ENCODE measurements around the gene PTGDR2.

Gene PTGDR2

GRCh38 chr11:60872961-60873524 lies 17.3 kb upstream of the PTGDR2 start:
- no peak overlapping the region for H3K4me2 ChIP-seq (ENCODE audit: low read length)
- no peaks in the 10 kb centered on the region for H3K27me3 ChIP-seq (ENCODE audit: control insufficient read depth, insufficient read depth, low read length)
- no peak overlapping the region for H3K9ac ChIP-seq (ENCODE audit: low read depth, low read length)
- H3K9me3 ChIP-seq (replicated peaks; ENCODE audit: low read length): no peaks in the 10 kb centered on the region
- H3K4me1 ChIP-seq (ENCODE audit: control insufficient read depth, insufficient read depth, low read length): peaks cover 19% of the 10 kb centered on the region
- H3K36me3 ChIP-seq (ENCODE audit: insufficient read depth, low read length): no peaks in the 10 kb centered on the region
- no peak overlapping the region for H3K4me3 ChIP-seq (ENCODE audit: low read length)

- H3K4me2 ChIP-seq (ENCODE audit: low read length): no peak overlapping the region
- no peak overlapping the region for H3K4me3 ChIP-seq (ENCODE audit: low read length)
- no peaks in the 10 kb centered on the region for H3K36me3 ChIP-seq (ENCODE audit: insufficient read depth, low read length)
- no peaks in the 10 kb centered on the region for H3K9me3 ChIP-seq (replicated peaks; ENCODE audit: low read length)
- H3K27me3 ChIP-seq (ENCODE audit: control insufficient read depth, insufficient read depth, low read length): no peaks in the 10 kb centered on the region
- peaks cover 19% of the 10 kb centered on the region for H3K4me1 ChIP-seq (ENCODE audit: control insufficient read depth, insufficient read depth, low read length)
- H3K9ac ChIP-seq (ENCODE audit: low read depth, low read length): no peak overlapping the region
Observed at GRCh38 chr11:60872124-60872960, 16.6 kb upstream of the PTGDR2 start.

DNA sequence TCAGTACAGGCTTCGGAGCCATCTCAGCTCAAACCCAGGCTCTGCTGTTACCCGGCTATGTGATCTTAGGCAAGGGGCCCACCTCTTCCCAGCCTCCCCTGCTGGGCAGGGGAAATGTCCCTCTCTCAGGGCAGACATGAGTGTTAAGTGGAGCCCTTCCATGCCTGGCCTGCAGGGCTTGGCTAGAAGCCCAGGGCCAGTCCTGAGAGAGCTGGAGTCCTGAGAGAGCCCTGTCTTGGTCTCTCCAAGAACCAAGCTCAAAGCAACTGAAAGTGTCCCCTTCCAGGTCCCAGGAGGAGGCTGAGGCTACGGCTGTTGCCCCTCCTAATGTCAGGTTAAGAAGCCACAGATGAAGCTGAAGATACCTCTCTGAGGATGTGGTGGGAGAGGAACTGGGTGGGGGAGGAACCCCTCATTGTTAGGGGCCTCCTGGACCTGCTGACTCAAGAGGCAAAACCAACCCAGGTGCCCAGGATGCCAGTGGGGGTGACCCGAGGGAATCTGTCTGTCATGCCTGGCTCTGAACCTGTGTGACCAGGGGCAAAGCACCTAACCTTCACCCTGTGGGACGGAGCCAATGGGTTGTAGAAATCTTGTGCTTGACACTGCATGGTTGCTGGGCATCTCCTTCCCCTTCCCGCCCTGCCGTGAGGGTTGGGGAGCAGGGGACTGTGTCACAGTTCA lies 15.8 kb upstream of the PTGDR2 start:
- H3K9me3 ChIP-seq (replicated peaks; ENCODE audit: low read length): no peaks in the 10 kb centered on the region
- H3K9ac ChIP-seq (ENCODE audit: low read depth, low read length): no peak overlapping the region
- peaks cover 25% of the 10 kb centered on the region for H3K4me1 ChIP-seq (ENCODE audit: control insufficient read depth, insufficient read depth, low read length)

DNA sequence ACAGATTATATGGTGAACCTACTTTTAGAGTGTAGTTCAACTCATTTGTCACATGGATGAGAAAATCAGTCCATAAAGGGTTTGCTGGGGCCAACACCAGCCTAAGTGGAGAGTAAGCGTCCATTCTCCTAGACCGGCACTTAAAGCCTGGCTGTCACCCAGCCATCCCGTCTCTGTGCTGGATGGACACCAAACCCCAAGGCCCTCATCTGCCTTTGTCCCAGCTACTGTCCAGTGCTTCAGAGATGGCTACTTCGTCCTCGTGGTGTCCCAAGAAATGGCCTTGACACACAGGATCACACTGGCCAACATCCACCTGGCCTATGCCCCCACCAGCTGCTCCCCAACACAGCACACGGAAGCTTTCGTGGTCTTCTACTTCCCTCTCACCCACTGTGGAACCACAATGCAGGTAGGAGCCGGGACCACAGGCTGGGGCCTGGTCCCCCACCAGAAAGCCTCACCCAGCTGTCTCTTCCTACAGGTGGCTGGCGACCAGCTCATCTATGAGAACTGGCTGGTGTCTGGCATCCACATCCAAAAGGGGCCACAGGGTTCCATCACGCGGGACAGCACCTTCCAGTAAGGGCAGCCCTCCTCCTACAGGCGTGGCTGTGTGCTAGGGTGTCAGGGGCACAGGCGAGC lies 15.1 kb upstream of the PTGDR2 start:
- H3K9me3 ChIP-seq (replicated peaks; ENCODE audit: low read length): no peaks in the 10 kb centered on the region
- no peak overlapping the region for H3K4me2 ChIP-seq (ENCODE audit: low read length)
- no peak overlapping the region for H3K4me3 ChIP-seq (ENCODE audit: low read length)
- H3K9ac ChIP-seq (ENCODE audit: low read depth, low read length): no peak overlapping the region
- H3K4me1 ChIP-seq (ENCODE audit: control insufficient read depth, insufficient read depth, low read length): peaks cover 25% of the 10 kb centered on the region
- no peaks in the 10 kb centered on the region for H3K27me3 ChIP-seq (ENCODE audit: control insufficient read depth, insufficient read depth, low read length)
- H3K36me3 ChIP-seq (ENCODE audit: insufficient read depth, low read length): no peaks in the 10 kb centered on the region

More for the DNA sequence above, 15.8 kb upstream of the PTGDR2 start:
- no peak overlapping the region for H3K4me2 ChIP-seq (ENCODE audit: low read length)
- no peaks in the 10 kb centered on the region for H3K27me3 ChIP-seq (ENCODE audit: control insufficient read depth, insufficient read depth, low read length)
- H3K36me3 ChIP-seq (ENCODE audit: insufficient read depth, low read length): no peaks in the 10 kb centered on the region
- no peak overlapping the region for H3K4me3 ChIP-seq (ENCODE audit: low read length)

- H3K4me3 ChIP-seq (ENCODE audit: low read length): no peak overlapping the region
- peaks cover 25% of the 10 kb centered on the region for H3K4me1 ChIP-seq (ENCODE audit: control insufficient read depth, insufficient read depth, low read length)
- no peaks in the 10 kb centered on the region for H3K27me3 ChIP-seq (ENCODE audit: control insufficient read depth, insufficient read depth, low read length)
Observed at GRCh38 chr11:60870276-60870675, 14.5 kb upstream of the PTGDR2 start.

GRCh38 chr11:60869451-60869825 lies 13.7 kb upstream of the PTGDR2 start:
- Histone ChIP-seq H3K4me2 (ENCODE audit: low read length) (no peak overlapping the region), H3K27me3 (ENCODE audit: control insufficient read depth, insufficient read depth, low read length) (peaks cover 3% of the 10 kb centered on the region), H3K9ac (ENCODE audit: low read depth, low read length) (no peak overlapping the region), H3K4me1 (ENCODE audit: control insufficient read depth, insufficient read depth, low read length) (peaks cover 25% of the 10 kb centered on the region), H3K9me3 (replicated peaks; ENCODE audit: low read length) (no peaks in the 10 kb centered on the region), H3K36me3 (ENCODE audit: insufficient read depth, low read length) (no peaks in the 10 kb centered on the region), H3K4me3 (ENCODE audit: low read length) (no peak overlapping the region)

More at GRCh38 chr11:60870276-60870675, 14.5 kb upstream of the PTGDR2 start:
- no peak overlapping the region for H3K4me2 ChIP-seq (ENCODE audit: low read length)
- no peak overlapping the region for H3K9ac ChIP-seq (ENCODE audit: low read depth, low read length)
- H3K36me3 ChIP-seq (ENCODE audit: insufficient read depth, low read length): no peaks in the 10 kb centered on the region
- H3K9me3 ChIP-seq (replicated peaks; ENCODE audit: low read length): no peaks in the 10 kb centered on the region

DNA sequence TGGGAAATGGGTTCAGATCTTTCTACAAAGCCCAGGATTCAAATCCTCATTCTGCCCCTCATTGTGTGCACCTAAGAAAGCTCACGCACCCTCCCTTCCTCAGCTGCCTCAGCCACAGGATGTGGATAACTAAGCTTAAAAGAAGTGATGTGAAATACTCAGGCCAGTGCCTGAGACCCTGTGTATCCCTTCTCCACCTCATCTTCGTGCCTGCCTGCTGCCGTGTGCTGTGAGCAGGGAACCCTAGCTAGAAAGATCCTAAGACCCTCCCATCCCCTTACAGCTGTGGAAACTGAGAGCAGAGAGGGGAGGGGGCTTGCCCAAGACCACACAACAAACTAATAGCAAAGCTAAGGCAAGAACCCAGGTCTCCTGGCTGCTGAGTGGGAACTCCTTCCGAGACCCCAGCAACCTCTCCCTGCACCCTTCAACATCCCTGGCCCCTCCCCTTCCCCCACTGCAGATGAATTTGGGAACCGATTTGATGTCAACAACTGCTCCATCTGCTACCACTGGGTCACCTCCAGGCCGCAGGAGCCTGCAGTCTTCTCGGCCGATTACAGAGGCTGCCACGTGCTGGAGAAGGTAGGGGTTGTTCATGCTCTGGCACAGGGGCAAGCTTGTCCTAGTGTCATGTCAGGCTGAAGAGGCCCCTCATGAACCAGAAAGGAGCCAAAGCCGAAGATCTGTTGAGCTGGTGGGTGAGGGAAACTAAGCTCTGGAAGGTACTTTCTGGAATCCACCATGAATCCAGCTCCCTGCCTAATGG lies 13.1 kb upstream of the PTGDR2 start:
- no peak overlapping the region for H3K4me2 ChIP-seq (ENCODE audit: low read length)
- peaks cover 25% of the 10 kb centered on the region for H3K4me1 ChIP-seq (ENCODE audit: control insufficient read depth, insufficient read depth, low read length)
- no peak overlapping the region for H3K9ac ChIP-seq (ENCODE audit: low read depth, low read length)
- H3K9me3 ChIP-seq (replicated peaks; ENCODE audit: low read length): no peaks in the 10 kb centered on the region
- no peak overlapping the region for H3K4me3 ChIP-seq (ENCODE audit: low read length)
- H3K27me3 ChIP-seq (ENCODE audit: control insufficient read depth, insufficient read depth, low read length): peaks cover 6% of the 10 kb centered on the region
- H3K36me3 ChIP-seq (ENCODE audit: insufficient read depth, low read length): no peaks in the 10 kb centered on the region

DNA sequence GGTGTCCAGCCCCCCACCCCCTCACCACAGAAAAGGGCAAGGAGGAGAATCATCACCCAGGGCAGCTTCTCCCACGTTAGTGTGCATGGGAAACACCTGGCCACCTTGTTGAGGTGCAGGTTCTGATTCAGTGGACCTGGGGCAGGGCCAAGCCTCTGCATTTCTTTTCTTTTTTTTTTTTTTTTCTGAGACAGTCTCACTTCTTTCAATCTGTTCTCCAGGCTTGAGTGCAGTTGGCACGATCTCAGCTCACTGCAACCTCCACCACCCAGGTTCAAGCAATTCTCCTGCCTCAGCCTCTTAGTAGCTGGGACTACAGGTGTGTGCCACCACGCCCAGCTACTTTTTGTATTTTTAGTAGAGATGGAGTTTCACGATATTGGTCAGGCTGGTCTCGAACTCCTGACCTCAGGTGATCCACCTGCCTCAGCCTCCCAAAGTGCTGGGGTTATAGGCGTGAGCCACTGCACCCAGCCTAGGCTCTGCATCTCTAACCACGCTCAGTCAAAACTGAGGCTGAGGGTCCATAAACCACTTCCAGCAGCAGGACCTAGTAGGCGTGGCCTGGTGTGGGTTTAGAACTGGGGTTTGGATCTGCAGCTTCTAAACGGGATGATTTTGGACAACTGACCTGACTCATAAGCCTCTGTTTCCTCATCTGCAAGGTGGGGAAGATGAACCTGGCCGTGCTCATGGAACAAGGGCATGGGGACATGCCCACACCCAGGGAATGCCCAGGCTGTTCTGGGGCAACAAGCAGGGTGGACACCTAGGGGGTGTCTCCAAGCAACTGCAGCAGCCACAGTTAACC lies 12.3 kb upstream of the PTGDR2 start:
- no peak overlapping the region for H3K4me2 ChIP-seq (ENCODE audit: low read length)
- H3K36me3 ChIP-seq (ENCODE audit: insufficient read depth, low read length): no peaks in the 10 kb centered on the region
- no peaks in the 10 kb centered on the region for H3K9me3 ChIP-seq (replicated peaks; ENCODE audit: low read length)
- no peak overlapping the region for H3K9ac ChIP-seq (ENCODE audit: low read depth, low read length)
- peaks cover 21% of the 10 kb centered on the region for H3K4me1 ChIP-seq (ENCODE audit: control insufficient read depth, insufficient read depth, low read length)
- H3K4me3 ChIP-seq (ENCODE audit: low read length): no peak overlapping the region
- H3K27me3 ChIP-seq (ENCODE audit: control insufficient read depth, insufficient read depth, low read length): peaks cover 10% of the 10 kb centered on the region

DNA sequence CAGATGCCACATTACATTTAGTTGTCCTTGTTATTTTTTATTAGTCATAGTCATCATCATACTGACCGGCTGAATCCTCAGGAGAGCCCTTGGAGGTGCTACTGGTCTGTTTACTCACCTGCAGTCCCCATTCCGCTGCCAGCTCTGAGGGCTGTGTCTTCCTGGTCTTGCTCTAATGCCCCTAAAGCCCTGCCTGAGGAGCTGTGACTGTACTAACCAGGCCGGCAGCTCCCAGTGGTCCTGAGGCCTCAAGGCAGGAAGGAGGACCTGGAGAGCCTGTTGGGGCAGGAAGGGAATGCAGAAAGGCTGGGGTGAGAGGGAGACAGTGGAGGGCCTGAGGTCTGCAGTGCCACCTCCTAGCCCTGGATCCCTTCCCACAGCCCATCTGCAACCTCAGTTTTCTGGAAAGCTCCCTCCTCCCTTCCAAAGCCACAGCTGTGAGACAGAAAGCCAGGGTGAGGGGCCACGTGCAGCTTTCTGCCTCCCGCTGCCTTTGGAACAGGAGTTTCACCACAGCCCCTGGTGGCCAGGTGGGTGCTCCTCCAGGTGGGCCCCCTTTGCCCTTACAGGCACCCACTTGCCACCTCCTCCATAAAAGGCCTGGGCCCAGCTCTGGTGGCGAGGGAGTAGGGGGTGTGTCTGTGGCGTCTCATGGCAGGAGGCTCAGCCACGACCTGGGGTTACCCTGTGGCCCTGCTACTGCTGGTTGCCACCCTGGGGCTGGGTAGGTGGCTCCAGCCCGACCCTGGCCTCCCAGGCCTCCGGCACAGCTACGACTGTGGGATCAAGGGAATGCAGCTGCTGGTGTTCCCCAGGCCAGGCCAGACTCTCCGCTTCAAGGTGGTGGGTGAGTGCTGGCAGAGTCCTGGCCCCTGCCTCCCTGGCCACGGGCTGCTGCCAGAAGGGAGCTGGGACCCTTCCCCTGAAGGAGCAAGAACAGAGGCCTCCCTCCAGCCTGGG lies 11.4 kb upstream of the PTGDR2 start, which contains the start of gene ZP1:
Gene ZP1 (plus strand): TSS at position 632 of the 960 bp plus-strand sequence. CDS start 20 bp downstream, at position 652.
- Histone ChIP-seq H3K9ac (ENCODE audit: low read depth, low read length) (no peak within 1 kb of the TSS), H3K36me3 (ENCODE audit: insufficient read depth, low read length) (no peaks in the 10 kb centered on the region)

More for the DNA sequence above, 11.4 kb upstream of the PTGDR2 start, which contains the start of gene ZP1:
- H3K9me3 ChIP-seq (replicated peaks; ENCODE audit: low read length): no peaks in the 10 kb centered on the region
- H3K4me3 ChIP-seq (ENCODE audit: low read length): no peak within 1 kb of the TSS
- peaks cover 10% of the 10 kb centered on the region for H3K27me3 ChIP-seq (ENCODE audit: control insufficient read depth, insufficient read depth, low read length)
- H3K4me1 ChIP-seq (ENCODE audit: control insufficient read depth, insufficient read depth, low read length): peaks cover 14% of the 10 kb centered on the region
- no peak within 1 kb of the TSS for H3K4me2 ChIP-seq (ENCODE audit: low read length)

Measured in skeletal muscle satellite cell (primary cell).